Ecto neural progenitor cell (in vitro differentiated cells): Measurements from ENCODE around the gene ATF5.

Source experiments
- DNase-seq: peaks from one replicate; pipeline ENCODE4 v3.0.0-alpha.2; 2018; ENCODE audit warnings: low spot score

The ATF5 gene

GRCh38 chr19:49894879-49895565 lies 34.0 kb upstream of the ATF5 start:
- DNase-seq, result no peak

DNA sequence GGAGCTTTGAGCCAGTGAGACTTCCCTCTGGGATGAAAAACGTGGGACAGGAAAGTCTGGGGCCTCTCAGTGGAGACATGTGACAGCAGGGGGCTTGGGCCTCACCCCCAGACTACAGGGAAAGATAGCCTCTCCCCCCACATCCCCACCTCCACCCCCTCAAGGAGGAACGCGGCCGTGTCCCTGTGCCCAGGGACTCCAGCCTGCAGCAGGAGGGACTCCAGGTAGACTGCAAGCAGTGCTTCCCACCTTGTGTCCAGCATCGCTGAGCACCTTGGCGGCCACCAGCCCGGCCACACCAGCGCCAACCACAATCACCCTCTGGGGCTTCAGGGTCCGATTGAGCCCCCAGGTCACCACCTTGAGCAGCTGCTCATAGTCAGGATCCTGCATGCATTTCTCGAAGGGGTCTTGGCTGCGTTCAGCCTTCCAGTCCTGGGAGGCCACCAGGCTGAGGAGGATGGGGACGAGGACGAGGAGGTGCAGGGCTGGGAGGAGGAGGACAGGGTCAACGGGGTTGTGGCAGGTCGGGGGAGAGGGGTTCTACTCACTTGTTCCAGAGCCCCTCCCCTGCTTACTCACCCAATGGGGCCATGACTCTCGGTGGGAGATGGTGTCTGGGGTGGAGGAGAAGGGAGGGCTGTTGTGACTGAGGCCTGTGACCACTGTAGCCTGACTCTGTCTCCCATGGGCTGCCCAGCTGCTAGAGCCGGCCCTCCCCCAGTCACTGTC lies 33.3 kb upstream of the ATF5 start:
- DNase-seq, result no peak

DNA sequence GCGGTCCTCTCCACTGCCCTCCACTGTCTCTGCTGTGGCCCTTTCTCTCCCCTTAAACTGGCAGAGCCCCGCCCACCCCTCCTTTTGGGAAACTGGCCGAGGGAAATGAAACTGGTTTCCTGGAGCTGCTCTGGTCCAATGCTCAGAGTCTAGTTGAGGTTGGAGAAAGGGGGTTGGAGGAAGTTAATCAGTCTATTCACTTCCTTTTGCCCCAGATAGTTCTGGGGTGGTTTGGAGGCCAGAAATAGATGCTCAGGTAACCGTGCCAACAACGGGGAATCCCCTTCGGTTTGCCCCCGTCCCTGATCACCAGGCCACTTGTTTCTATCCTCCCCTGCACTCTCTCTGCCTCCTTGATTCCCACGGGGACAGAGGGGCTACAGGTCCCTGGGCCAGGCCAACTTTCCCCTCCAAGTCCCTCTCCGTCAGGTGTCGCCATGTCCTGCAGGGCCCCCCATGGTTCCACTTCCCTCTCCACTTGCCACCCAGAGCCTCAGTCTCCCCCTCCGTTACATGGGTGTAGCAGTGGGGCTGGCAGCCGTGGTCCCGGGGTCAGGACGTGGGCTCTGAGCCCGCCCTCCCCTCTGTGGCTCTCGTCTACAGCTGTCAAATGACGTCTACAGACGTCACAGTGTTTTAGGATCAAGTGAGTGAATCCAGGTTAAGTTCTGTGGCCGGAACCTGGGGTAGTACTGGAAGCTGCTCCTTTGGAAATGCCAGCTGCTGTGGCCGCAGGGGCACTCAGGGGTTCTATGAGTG lies 32.0 kb upstream of the ATF5 start, which contains the start of gene IL4I1:
Gene IL4I1 (minus strand): TSS at position 25 of the 759 bp plus-strand sequence. CDS start 727 bp downstream, outside the sequence.
- no peak for DNase-seq

DNA sequence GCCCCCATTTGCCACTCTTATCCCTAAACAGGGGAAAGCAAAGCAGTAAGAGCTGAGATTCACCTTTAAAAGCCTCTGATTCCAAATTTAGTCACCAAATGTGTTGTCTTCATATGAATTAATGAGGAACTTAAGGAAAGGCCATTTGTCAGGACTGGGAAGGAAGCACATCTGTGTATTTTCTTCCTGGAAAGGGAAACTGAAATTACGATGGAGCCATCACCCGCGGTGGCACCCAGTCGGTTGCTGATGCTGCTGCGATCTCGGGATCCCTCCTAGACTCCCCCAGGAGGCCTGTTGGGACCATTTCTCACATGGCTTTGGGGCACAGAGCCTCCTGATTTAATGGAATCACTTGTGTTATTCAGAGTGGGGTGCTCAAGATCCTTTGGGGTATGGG lies 24.9 kb upstream of the ATF5 start:
- DNase-seq, result no peak

GRCh38 chr19:49906879-49907564 lies 22.0 kb upstream of the ATF5 start:
- DNase-seq, result no peak

- no peak for DNase-seq
Observed at GRCh38 chr19:49907745-49908446, 21.1 kb upstream of the ATF5 start.

DNA sequence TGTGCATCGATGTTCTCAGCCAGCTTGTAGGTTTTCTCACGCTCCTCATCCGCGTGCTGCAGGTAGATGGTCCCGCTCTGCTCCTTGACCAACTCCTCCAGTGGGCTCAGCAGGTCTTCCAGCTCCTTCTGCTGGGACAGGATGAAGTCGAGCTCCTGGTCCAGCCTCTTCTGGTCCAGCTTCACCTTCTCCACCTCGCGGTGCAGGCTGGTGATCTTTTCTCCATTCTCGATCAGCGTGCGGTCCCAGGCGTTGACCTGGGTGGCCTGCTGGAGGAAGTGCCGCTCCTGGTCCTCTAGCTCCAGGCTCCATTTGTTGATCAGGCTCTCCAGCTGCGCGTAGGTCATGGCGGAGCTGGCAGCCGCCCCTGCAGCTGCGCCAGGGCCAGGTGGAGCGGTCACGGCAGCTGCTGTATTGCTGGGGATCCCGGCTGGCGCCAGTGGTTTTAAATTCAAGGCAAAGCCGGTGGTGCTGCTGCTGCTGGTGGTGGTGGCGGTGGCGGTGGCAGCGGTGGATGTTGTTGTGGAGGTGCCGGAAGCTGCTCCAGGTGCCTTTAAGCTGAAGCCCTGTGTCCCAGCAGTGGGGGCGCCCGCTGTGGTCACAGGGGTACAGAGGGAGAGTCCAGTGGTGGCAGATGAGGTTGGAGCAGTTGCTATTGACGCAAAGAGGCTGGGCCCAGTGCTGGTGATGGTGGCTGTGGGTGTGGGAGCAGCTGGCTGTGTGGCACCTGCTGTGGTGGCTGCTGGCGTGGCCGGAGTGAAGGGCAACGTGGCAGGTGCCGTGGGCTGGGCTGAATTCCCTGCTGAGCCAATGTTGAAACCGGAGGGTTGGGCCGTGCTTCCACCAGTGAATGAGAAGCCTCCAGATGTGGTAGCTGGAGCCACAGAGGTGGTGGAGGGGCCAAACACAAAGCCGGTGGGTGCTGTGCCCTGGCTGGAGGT lies 20.3 kb upstream of the ATF5 start:
- DNase-seq, result no peak

- DNase-seq, result no peak
Observed at GRCh38 chr19:49910179-49910578, 18.8 kb upstream of the ATF5 start.

DNA sequence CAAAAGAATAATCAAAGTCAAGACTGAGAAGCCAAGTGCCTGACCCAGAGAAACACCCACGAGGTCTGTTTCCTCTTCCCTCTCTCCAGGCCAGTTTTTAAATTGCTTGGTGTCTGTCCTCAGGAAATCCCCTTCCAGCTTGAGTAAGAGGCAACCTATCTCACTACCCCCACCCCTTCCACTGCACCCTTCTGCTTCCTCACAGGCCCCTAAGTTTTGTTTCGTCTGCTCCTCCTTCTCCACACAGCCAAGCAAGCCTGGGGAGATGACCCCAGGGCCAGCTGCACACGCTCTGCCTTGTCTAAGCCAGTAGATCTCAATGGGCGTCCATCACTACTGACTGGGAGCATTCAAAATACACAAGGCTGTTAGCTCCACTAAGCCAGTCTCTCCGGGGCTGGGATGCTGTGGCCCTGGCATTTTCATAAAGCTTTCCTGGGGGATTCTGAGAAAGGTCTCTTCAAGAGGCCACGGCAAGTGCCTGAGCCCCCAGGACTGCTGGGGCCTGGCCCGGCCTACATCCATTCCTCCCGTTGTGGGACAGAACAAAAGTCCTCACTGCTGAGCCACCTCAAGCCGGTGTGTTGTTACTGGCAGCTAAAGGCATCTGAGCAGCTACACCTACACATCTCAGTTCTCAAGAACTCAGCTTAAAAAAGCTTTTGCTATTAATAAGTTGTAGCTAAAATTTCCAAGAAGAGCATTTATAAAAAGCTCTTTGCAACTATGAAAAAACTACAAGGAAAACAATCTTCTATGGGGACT lies 17.4 kb upstream of the ATF5 start:
- no peak for DNase-seq

GRCh38 chr19:49912965-49913685 lies 15.9 kb upstream of the ATF5 start:
- DNase-seq, result no peak

DNA sequence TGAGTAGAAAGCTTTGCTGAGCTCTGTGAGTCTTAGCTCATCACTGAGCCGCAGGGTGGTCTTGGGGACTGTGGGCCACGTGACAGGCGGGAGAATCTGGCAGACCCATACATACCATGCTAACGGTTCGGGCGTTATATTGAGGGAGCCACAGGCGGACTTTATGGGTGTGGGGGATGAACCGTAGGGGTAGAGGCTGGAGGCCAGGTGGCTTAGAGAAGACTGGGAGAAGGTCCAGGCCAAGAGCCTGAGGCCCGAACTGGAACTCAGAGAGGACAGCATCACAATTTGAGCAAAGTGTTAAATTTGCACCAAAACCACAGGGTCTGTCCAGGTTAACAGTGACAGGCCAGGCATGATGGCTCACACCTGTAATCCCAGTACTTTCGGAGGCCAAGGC lies 15.3 kb upstream of the ATF5 start:
- no peak for DNase-seq

- no peak for DNase-seq
Observed at GRCh38 chr19:49915271-49915670, 13.7 kb upstream of the ATF5 start.

DNA sequence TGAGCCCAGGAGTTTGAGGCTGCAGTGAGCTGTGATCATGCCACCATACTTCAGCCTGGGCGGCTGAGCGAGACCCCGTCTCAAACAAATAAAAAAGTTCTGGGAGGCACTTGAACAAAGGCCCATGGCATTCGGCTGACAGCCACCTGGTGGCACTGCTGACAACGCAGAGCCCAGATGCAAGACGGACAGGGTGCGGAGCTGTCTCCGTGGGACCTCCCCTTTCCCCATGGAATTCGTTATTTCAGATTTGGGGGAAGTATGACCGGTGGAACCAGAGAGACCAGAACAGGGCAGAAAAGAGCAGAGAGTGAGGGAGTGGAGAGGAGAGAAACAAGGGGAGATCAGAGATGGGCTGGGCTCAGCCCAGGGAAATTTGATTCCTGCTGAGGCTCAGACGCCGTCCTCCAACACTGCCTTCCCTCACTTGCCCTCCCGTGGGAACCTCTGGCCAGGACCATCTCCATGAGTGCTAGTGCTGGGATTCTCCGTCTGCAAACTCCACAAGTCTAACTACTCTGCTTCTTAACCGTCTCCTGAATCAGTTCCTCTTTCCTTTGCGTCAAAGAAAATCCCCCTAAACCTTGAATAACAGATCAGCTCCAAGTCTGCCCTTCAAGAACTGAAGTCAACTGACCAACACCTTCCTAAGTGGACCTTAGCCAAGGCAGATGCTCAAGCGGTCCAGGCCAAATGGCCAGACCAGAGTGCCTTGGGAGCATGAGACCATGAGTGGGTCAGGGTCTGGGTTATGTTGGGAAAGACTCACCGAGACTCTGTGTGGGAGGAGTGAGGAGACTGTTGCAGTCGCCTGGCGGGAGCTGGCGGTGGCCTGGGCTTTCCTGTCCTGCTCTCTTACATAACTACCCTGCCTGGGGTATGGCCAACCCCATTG lies 11.9 kb upstream of the ATF5 start:
- DNase-seq, result no peak

- DNase-seq, result no peak
Observed at GRCh38 chr19:49918089-49918488, 10.9 kb upstream of the ATF5 start.

- DNase-seq, result no peak
Observed at GRCh38 chr19:49920624-49921363, 8.2 kb upstream of the ATF5 start.

DNA sequence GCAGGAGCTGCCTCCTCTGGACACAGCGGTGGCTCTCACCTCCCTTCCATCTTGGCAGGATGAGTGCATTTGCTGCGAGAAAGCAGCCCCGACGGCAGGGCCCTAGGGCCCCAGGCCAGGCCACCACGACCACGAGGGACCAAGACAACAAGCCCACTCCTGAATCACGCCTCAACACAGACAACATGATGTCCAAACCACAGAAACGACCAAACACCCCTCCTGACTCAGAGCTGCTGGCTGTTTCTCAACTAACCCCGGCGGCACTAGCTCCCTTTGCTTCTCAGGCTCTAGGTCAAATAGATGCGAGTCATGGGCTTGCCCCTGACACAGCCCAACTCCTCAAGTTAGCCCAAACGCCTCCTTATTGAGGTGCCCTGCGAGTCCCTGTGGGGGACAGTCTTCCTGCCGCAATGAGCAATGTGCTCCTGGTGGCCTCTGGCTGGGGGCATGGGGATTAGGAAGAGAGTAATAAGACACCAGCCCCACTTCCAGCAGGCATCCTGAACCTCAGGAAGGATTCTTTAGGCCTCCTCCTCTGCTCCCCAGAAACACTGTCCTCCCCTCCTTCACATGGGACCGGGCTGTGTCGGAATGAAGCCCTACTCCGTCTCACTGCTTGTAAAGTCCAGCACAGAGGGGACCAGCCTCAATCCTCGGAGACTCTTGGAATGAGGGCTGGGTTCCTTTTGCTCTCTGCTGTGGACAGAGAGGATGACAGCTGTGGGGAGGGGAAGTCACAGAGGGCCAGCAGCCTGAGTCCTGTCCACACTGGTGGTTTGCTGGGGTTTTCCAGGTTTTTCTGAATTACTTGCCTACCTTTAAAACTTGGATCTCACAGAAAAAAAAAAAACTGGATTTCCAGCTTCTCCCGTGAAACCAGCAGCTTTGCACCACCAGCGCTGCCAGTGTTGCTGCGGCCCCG lies 6.9 kb upstream of the ATF5 start:
- no peak for DNase-seq
